Bronchial epithelial cell (primary cell): Measurements from ENCODE around the gene LMTK3. TPM values are rescaled to one million over a fixed set of nuclear protein-coding genes. Genes with fewer than 3 reads are reported as not detected.
A peak's percentile ranks its signal among the peaks of the same experiment; 100 is the strongest.

Experiments used
- DNase-seq: peaks from one replicate; pipeline ENCODE4 v3.0.0-alpha.2; 2010; ENCODE audit warnings: low read depth
- FAIRE-seq: peaks from 2 replicates; lab custom pipeline; 2011; peaks lifted over from hg19 to GRCh38; lab: Jason Lieb, UNC
- H3K27me3 ChIP-seq: 2 replicates; pipeline ENCODE4 v1.5.1; 2011; ENCODE audit warnings: low read length; ENCODE audit not compliant: control insufficient read depth, insufficient read depth
- H3K36me3 ChIP-seq: 2 replicates; pipeline ENCODE4 v1.5.1; 2011; ENCODE audit warnings: low read length; ENCODE audit not compliant: control insufficient read depth, insufficient read depth
- H3K4me3 ChIP-seq: 2 replicates; pipeline ENCODE4 v1.5.1; 2011; ENCODE audit warnings: mild to moderate bottlenecking, low read depth, low read length, control low read depth
- total RNA-seq: library from RNA; depleted of rRNA; stranded (reverse); fragments of >200 nt; gene quantifications from 2 replicates; pipeline ENCODE4 v1.2.1, GENCODE V29; 2014
- TF ChIP-seq, protein P1 (sequence below): IDR thresholded peaks from 2 replicates; pipeline ENCODE4 v1.5.1; 2011; ENCODE audit warnings: mild to moderate bottlenecking, moderate library complexity, low read length, control low read depth, inconsistent platforms; ENCODE audit not compliant: insufficient read depth, severe bottlenecking

The LMTK3 gene
- total RNA-seq, 1 donor from 2014 or later, result 1.3 TPM

DNA sequence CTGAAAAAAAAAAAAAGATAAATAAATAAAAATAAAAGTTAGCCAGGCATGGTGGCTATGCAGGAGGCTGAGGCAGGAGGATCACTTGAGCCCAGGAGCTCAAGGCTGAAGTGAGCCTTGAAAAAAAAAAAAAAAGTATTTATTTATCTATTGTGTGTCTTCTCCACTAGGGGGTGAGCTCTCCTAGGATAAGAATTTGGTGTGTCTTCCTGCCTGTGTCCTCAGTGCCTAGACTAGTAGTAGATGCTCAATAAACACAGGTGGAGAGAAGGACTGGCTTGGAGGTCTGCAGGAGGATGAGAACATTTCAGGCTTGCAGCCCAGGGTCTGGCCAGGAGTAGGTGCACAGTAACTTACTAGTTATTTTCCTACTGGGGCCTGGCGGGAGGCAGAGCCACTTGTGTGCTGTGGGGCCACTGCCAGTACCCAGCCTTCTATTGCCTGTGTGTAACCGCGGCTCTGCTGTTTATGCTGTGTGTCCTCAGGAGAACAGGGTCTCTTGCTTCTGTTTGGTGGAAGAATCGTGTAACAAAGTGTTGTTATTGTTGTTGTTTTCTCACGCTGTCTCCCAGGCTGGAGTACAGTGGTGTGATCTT is 5.4 kb downstream of the LMTK3 start:
- H3K27me3 ChIP-seq, result no peaks in the 10 kb centered on the region
- no peaks in the 10 kb centered on the region for H3K36me3 ChIP-seq
- DNase-seq, result peak; percentile 42
- TF ChIP-seq, protein P1, sequence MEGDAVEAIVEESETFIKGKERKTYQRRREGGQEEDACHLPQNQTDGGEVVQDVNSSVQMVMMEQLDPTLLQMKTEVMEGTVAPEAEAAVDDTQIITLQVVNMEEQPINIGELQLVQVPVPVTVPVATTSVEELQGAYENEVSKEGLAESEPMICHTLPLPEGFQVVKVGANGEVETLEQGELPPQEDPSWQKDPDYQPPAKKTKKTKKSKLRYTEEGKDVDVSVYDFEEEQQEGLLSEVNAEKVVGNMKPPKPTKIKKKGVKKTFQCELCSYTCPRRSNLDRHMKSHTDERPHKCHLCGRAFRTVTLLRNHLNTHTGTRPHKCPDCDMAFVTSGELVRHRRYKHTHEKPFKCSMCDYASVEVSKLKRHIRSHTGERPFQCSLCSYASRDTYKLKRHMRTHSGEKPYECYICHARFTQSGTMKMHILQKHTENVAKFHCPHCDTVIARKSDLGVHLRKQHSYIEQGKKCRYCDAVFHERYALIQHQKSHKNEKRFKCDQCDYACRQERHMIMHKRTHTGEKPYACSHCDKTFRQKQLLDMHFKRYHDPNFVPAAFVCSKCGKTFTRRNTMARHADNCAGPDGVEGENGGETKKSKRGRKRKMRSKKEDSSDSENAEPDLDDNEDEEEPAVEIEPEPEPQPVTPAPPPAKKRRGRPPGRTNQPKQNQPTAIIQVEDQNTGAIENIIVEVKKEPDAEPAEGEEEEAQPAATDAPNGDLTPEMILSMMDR, result peak; percentile 41
- H3K4me3 ChIP-seq, result no peak overlapping the region
- FAIRE-seq, result no peak

GRCh38 chr19:48502350-48503018 is 9.2 kb downstream of the LMTK3 start:
- DNase-seq (no peak), FAIRE-seq (no peak)
- TF ChIP-seq, protein P1, result no peak
- peak overlapping the region; percentile 28 for H3K4me3 ChIP-seq
- peaks cover 5% of the 10 kb centered on the region for H3K27me3 ChIP-seq
- H3K36me3 ChIP-seq, result no peaks in the 10 kb centered on the region

DNA sequence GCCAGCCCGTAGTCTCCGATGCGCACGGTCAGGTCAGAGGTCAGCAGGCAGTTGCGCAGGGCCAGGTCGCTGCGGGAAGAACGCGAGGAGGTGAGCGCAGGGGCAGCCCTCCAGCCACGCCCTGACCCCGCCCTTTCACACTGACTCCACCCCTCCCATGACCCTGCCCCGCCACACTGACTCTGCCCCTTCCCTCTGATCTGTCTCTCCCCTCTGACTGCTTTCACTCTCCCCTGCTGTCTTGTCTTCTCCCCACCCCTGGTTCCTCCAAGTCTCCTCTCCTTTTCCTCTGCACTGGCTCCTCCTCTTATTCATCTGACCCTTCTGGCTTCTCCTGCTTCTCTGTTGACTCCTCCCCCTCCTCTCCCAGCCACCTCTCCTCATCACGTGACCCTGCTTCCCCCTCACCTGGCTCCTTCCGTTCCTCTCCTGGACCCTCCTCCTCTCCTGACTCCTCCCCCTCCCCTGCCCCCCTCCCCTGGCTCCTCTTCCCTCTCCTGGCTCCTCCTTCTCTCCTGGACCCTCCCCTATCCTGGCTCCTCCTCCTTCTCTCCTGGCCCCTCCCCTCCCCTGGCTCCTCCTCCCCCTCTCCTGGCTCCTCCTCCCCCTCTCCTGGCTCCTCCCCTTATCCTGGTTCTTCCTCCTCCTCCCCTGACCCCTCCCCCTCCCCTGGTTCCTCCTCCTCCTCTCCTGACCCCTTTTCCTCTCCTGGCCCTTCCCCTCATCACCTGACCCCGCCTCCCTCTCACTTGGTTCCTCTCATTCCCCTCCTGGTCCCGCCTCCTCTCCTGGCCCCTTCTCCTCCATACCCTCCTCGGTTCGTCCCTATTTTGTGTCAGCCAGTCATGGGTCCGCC is 9.9 kb downstream of the LMTK3 start:
- TF ChIP-seq, protein P1, result no peak
- H3K27me3 ChIP-seq, result peaks cover 5% of the 10 kb centered on the region
- peak overlapping the region; percentile 57 for H3K4me3 ChIP-seq
- no peaks in the 10 kb centered on the region for H3K36me3 ChIP-seq
- peak; percentile 23 for FAIRE-seq
- peak; percentile 89 for DNase-seq

DNA sequence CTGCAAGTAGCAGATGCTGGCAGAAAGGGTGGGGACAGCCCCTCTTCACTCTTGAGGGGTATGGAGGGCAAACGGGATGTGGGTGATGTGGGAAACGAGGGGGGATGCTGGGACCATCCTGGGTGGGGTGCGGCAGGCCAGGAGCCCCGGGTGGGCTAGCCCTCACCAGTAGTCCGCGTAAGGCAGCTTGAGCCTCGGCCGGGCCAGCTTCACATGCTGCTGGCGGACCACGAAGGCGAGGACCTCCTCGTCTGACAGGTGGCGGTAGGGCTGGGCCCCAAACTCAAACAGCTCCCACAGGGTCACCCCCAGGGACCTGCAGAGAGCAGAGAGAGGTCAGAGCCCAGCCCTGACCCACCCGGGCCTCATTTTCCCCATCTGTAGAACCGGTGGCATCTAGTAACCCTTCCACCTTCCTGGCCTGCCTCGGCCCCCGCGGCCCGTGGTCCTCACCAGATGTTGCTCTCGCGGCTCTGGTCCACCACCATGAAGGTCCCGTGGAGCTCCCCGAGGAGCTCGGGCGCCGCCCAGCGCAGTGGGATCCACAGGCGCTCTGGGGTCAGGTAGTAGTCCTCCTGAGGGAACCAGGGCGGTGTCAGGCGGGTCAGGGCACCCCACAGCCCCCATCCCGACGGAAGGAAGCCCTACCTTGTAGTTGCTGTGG is 10.7 kb downstream of the LMTK3 start:
- TF ChIP-seq, protein P1, result no peak
- H3K27me3 ChIP-seq, result peaks cover 5% of the 10 kb centered on the region
- no peaks in the 10 kb centered on the region for H3K36me3 ChIP-seq
- FAIRE-seq (no peak), DNase-seq (no peak)
- peak overlapping the region; percentile 57 for H3K4me3 ChIP-seq

DNA sequence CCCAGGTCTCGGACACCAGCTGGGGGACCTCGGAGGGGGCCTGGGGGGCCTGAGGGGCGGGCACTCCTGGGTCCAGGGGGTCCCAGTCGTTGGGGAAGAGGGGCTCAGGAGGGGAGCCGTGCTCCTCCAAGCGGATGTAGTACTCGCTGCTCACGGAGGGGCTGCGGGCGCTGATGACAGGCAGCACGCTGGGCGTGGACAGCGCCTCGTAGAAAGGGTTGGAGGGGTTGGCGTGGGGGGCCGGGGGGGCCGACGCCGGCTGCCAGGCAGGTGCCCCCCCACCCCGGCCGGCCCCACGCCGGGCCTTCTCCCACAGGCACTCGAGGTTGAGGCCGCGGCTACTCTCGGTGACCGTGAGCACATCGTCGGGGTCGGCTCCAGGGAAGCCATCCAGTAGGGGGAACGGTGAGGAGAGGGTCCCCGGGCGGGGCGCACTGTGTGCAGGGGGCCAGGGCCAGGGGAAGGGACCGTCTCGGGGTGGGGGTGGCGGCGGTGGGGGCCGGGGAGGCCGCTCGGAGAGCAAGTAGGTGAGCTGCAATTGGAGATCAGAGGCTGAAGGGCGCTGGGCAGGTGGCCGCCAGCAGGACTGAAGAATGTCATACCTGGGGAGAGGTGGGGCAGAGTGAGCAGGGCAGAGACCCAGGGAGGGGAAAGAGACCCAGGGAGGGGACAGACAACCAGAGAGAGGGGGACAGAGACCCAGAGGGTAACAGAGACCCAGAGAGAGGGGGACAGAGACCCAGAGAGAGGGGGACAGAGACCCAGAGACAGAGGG is 12.1 kb downstream of the LMTK3 start:
- TF ChIP-seq, protein P1, result no peak
- peaks cover 5% of the 10 kb centered on the region for H3K27me3 ChIP-seq
- FAIRE-seq (no peak), DNase-seq (no peak)
- H3K36me3 ChIP-seq, result no peaks in the 10 kb centered on the region
- no peak overlapping the region for H3K4me3 ChIP-seq
